NCI-H2196 (cell line): ENCODE measurements around the gene ZNF865.

Experiments used
- DNase-seq: peaks from one replicate; lab custom pipeline; 2025; ENCODE audit not compliant: unreplicated experiment; lab: John Stamatoyannopoulos, UW

Gene ZNF865

DNA sequence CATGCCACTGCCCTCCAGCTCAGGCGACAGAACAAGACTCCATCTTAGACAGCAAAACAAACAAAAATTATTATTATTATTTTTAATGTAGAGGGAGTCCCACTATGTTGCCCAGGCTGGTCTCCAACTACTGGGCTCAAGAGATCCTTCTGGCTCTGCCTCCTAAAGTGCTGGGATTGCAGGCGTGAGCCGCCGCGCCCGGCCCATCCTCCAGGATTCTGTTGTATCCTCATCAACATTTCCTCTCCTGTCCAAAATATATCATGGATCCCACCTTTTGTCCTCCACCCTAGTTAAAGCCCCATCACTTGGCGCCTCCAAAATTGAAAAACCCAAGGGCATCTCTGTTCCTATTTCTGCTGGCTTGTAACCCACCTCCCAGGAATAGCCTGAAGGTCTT is 17.7 kb downstream of the ZNF865 start:
- DNase-seq, result no peak

DNA sequence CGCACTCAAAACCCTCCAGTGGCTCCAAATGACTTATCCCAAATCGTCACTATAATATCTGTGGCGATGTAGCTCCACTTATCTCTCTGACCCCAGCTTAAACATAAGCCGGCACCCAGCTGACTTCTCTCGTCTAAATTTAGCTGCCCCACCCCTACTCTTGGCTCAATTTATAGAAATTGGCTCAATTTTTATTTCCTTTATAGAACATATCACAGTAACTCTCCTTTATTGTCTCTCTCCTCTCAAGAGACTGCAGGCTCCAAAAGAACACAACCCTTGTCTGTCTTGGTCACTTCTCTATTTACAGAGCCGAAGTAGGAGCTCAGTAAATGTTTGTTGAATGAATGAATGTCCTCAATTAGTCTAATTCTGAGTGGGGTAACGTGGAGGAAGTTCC is 18.1 kb downstream of the ZNF865 start:
- DNase-seq, result no peak

DNA sequence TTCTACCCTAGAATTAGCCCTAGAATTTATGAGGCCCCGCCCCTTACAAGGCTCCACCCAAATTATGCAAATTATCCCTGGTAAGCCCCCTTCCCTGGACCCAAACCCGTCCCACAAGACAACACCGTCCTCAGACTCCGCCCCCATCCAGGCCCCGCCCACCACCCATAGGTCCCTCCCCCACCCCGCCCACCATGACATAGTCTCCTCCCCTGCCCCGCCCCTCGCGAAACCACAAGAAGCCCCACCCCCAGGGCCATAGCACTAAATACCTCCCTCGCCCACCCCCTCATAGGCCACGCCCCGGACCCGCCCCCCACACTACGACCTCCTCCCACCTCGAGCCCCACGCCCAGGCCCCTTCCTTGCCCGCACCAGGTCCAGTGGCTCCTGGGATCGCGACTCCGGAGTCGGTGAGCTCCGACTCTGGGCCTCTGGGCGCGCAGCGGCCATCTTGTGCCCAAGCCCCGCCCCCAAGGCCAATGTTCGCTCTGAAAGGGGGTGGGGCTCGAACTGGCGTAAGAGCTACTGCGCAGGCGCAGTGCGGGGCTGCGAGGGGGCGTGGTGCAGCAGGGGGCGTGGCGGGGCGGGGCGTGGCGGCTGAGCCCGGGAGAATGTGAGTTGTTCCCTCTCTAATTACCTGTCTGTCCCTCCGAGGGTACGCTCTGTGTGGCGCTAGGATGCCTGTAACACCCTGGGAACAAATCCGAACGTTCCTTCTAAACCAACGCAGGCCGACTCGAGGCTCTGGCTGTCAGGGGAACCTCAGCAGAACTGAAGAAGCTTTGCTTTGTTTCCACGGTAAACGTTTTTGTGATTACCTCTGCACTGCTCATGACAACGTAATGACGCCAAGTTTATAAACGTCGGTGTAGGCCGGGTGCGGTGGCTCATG is 18.9 kb downstream of the ZNF865 start, which contains the start of gene ZNF784:
Gene ZNF784 (minus strand): TSS at position 458 of the 895 bp plus-strand sequence. CDS start 5 bp downstream, at position 453.
- DNase-seq, result peak; percentile 93

DNA sequence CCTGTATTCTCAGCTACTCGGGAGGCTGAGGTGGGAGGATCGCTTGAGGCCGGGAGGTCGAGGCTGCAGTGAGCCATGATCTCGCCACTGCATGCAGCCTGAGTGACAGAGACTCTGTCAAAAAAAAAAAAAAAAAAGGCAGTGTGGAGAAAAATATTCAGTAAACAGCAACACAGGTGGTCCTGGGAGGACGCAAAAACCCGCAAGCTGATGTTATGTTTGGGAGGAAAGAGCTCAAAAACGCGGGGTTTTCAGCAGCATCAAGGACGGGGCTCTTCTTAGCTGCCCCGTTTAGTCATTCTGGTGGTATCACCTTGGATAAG is 19.5 kb downstream of the ZNF865 start:
- DNase-seq, result no peak

DNA sequence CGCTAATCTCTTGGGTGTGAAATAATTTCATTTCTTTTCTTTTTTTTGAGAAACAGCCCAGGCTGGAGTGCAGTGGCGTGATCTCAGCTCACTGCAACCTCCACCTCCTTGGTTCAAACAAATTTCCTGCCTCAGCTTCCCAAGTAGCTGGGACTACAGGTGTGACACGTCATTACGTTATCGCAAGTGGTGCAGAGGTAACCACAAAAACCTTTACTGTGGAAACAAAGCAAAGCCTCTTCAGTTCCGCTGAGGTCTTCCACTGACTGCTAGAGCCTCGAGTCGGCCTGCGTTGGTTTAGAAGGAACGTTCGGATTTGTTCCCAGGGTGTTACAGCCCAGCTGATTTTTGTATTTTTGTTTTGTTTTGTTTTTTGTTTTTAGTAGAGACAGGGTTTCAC is 20.9 kb downstream of the ZNF865 start:
- no peak for DNase-seq

DNA sequence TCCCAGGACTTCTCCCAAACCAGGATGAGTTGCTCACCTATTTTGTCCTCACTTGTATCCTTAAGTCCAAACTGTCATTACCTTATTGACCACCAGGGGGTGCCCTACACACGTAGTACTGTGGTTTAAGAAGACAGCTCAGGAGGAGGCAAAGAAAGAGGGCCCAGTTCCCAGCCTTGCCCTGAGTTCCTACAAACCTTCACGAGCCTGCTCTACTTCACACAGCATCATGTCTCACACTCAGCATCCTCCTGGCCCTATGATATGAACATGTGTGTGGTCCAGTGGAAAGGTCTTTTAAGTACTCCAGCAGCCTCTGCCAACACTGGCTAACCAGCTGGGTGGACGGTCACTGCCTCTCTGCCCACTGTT is 27.0 kb downstream of the ZNF865 start:
- peak; percentile 96 for DNase-seq

DNA sequence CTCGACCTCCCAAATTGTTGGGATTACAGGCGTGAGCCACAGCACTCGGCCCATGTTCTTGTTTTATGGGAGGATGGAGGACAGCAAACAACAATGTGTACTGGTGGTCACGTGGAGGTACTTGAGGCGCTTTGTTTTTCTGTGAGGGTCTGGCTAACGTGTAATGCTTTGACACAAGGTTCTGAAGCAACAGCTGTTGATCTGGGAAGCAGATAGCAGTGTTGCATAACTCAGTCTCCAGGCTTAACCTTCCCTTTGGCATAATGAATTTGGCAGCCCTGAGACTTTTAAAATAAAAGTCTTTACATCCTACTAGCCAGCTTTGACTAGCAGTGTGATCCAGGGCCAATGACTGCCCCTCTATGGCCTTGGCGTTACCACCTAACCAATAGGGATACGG is 28.4 kb downstream of the ZNF865 start:
- no peak for DNase-seq

DNA sequence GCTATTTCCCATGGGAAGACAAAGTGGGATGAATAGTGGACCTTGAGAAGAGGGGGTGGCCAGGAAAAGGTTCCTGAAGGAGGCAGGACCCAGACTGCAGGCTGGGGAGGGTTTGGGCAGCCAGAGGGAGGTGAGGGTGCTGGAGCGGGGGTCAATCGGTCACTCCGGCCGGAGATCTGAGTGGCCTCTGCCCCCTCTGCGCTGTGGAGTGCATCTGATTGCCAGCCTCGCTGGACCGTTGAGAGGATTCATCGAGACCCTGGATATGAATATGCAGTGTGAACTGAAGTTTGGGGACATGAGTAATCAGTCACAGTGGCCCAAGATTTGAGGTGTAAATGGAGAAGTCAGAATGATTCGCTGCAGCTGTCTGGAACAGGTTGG is 29.9 kb downstream of the ZNF865 start:
- no peak for DNase-seq

DNA sequence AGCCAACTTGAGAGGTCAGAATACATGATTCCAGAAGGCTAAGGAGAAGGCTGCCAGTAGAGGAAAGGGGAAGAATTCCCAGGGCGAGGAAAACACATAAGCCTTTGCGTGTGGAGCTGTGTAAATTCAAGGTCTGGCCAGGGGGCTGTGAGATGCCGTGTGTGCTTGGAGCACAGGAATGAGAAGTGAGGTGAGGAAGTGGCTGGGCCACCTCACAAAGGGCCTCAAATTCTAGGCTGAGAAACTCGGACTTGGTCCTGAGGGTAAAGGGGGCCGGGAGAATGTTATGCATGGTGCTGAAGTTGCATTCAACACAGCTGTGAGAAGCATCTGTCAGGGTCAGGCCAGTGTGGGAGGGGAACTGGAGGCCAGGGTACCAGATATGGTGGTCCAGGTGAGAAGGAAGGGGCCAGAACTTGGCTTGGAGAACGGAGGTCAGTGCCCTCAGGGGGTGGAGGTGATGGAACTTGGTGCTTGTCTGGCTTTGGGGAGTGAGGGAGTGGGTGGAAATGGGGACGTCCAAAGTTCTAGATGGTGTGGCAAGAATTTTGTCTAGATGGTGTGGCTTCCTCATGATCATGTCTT is 30.5 kb downstream of the ZNF865 start:
- DNase-seq, result no peak

DNA sequence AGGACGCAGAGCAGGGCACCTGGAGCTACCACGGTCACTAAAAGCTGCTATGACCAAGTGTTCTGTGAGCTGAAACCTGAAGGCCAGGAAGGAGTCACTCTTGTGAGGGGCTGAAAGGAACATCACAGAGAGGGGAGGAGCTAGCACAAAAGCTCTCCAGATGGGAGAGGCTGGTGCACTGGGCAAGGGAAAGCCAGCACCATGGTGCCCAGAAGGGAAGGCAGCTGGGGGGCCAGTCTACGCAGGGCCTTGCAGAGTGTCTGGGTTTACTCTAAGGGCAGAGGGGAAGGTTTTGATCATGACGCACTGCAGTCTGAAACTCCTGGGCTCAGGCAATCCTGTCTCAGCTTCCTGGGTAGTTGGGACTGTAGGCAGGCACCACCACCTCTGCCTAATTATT is 31.3 kb downstream of the ZNF865 start:
- no peak for DNase-seq

DNA sequence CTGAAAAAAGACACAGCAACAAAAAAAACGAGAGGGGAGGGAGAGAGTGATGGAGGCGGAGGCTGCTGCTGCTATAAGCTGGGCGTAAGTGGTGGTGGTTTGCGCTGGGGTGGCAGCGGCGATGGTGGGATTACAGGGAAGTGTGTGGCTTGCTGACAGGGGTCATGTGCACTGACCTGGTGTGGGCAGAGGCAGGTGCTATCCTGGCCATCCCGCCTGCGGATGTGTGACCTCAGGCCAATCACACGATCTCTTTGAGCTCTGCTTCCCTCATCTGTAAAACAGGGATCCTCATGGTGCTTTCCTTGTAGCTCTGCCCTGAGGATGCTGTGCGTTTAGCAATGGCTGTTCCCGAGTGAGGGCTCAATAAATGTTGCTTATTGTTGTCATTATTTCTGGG is 32.1 kb downstream of the ZNF865 start:
- DNase-seq, result no peak

DNA sequence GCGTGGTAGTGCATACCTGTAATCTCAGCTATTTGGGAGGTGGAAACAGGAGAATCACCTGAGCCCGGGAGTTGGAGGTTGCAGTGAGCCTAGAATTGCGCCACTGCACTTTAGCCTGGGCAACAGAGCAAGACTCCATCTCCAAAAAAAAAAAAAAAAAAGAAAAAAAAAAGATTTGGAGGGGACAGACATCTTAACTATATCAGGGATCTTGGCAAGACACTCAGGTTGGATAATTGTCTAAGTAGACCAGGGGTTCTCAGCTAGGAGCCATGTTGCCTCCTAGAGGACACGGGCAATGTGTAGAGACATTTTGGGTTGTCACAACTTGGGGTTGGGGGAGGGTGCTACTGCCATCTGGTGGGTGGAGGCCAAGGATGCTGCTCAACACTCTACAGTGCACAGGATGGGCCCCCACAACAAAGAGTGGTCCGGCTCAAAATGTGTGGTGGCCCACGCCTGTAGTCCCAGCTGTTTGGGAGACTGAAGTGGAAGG is 33.5 kb downstream of the ZNF865 start:
- DNase-seq, result peak; percentile 34

DNA sequence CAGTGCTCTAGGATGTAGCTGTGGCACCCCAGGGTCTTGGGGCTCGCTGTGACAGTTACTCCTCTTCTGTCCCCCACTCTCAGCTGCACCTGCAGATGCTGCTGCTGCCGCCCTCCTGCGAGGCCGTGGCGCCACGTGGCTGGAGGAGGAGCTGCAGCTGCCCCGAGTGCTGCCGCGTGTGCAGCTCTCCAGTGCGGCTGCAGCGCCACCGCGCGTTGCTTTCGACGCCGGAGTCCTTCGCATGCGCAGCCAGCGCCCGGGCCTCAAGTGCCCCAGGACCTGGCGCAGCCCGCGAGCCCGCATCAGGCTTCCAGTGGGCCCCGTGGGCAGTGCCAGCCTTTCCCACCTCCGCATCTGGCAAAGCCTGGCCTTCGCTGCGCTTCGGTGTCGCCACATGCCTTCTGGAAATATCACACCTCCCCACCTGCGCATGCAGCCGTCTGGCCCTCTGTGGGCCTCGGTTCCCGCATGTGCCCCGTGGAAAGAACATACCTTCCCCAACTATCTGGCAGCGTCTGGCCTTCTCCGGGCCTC is 34.7 kb downstream of the ZNF865 start:
- DNase-seq, result peak; percentile 92

DNA sequence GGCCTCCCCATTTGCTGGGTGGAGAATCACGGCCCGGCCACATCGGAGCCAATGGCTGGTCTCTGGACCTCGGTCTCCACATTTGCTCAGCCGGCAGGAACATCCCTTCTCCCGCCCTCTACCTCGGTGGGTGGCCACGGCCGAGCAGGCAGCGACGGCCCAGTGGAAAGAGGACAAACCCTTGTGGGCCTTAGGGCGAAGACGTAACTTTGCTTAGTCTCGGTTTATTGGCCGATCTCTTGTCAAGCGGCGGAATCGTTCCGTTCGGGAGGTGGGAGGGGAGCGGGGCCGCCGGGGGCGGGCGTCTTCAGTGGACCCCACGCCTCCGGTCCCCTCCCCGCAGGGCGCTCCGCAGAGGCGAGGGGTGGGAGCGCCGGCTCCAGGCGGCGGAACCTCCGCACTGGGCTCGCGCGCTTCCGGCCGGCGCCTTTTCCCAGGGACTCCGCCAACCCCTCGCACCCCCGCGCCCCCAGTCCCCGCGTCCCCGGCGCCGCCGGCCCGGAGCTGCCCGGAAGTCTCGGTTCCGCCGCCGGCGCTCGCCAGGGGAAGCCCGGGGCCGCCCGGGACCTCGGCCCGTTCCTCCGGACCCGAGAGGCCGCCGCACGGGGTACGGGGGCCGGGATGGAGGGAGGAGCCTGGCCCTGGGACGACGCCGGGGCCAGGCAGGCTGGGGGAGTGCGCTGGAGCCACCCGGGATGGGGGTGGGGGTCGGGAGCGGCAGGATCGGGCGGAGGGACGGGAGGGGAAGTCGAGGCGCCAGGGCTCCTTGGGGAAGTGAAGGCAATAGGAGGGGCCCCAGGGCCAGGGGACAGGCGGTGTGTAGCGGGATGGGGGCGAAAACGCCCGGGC is 35.4 kb downstream of the ZNF865 start, which contains the start of gene ZNF580:
Gene ZNF580 (plus strand): TSS at position 426 of the 849 bp plus-strand sequence. CDS start 1,507 bp downstream, outside the sequence.
- peak; percentile 72 for DNase-seq

DNA sequence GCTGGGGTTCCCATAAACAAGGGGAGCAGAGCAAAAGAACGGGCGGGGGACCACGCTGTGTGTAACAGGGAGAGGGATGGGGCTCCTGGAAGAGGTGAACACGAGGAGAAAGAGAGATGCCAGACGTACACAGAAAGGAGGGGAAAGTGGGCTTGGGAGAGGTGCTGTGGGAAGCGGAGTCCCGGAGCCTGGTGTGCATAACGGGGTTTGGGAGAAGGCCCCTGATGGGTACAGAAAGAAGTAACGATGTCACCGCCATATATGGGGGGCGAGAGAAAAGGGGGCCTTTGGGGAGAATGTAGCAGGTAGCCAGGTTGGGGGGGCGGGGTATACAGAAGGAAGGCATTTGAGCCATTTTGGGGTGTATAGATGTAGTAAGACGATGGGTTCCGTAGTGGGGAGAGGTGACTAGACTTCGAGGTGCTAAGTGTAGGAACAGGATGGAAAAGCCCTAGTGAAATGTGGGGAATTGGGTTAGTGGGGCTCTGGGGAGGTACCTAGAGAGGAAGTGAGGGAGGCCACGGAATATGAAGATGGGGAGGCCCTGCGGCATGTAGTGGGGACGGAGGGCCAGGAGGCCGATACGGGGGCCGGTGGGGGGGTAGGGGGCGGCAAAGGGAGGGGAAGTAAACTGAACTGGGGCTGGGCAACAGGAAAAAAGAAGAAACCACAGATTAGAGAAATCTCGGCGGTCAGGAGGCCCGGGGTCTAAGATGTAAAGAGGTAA is 36.1 kb downstream of the ZNF865 start:
- no peak for DNase-seq

DNA sequence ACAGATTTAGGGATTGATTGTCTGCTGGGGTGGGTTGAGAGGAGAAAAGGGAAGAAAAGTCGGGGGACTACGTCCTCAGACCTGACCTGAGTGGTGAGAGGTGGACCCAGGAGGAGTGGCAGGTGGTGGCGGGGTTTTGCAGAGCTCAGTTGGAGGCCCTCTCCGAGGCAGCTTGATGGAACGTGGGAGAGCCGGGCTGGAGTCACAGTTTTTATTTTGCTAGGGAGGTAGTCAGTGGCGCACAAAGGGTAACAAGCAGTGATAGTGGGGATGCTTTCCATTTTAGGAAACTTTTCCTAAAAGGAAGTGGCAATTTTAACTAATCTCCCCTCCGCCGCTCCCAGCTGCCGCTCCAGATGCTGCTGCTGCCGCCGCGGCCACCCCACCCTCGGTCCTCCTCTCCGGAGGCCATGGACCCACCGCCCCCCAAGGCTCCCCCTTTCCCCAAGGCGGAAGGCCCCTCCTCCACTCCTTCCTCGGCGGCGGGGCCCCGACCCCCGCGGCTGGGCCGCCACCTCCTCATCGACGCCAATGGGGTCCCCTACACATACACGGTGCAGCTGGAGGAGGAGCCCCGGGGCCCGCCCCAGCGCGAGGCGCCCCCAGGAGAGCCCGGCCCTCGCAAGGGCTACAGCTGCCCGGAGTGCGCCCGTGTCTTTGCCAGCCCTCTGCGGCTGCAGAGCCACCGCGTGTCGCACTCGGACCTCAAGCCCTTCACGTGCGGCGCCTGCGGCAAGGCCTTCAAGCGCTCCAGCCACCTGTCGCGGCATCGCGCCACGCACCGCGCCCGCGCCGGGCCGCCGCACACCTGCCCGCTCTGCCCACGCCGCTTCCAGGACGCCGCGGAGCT is 36.9 kb downstream of the ZNF865 start:
- no peak for DNase-seq

DNA sequence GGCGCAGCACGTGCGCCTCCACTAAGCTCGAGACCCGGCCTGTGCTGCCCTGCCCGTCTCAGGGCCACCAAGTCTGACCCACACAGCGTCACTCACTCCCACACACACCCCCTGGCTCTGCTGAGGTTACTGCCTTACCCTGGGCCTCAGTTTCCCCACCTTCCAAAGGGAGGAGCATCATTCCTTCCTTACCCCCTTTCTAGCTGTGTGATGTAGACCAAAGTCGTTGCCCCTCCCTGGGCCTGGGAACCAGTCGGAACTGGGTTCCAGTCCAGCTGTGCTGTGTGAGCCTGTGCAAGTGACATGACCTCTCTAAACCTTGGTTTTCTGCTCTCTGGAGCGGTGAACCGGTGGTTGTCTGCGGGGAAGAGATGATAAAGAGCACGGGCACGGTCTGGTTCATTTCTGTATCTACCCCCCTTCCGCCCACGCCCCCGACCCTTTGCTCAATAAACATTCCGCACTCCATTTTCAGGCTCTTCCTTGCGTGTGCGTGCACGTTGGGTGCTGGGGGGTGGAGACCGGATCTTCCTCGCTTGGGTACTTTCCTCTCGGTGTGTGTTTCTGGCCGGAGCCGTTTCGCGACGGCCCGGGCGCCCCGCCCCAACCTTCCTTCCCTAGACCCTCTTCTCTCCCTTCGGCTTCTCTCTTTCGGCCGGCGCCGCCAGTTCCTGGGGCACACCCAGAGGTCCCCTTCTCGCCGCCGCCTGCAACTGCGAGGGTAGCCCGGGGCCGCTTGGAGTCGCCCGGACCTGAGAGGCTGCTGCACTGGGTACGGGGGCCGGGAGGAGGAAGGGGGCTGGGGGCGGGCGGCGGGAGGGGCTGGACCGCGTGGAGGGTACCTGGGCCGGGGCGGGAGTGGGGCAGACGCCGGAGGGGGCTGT is 37.8 kb downstream of the ZNF865 start, which contains the start of gene ZNF581:
Gene ZNF581 (plus strand): TSS at position 647 of the 884 bp plus-strand sequence. CDS start 923 bp downstream, outside the sequence.
- DNase-seq, result peak; percentile 74

DNA sequence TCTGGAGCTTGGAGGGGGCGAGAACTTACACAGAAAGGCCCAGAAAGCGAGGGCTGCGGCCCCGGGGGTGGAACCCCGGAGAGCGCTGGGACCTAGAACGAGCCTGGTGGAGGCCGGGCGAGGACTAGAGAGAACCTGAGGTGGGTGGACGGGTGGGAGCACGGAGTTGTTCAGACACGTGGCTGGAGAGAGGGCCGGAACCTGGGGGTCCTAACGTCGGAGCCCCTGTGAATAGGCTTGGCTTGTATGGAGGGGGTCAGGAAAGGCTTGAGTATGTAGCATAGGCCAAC is 38.4 kb downstream of the ZNF865 start:
- no peak for DNase-seq
